ENCODE measurements around the gene CAMTA1.

DNA sequence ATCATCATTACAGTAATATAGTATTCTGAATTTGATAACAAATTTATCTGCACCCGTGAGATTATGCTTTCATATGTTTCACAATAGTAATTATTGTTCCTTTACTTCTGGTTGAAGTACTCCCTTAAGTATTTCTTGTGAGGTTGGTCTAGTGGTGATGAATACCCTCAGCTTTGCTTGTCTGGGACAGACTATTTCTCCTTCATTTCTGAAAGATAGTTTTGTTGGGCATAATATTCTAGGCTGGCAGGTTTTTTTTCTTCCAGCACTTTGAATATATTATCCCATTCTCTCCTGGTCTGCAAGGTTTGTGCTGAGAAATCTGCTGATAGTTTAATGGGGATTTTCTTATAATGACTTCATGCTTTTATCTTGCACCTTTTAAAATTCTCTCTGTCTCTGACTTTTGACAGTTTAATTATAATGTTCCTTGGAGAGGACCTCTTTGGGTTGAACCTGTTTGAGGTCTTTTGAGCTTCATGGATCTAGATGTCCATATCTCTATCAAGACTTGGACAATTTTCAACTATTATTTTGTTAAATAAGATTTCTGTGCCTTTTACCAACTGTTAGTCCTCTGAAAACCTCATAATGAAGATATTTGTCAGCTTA lies 614.4 kb downstream of the CAMTA1 start:
- TF ChIP-seq, protein P1, sequence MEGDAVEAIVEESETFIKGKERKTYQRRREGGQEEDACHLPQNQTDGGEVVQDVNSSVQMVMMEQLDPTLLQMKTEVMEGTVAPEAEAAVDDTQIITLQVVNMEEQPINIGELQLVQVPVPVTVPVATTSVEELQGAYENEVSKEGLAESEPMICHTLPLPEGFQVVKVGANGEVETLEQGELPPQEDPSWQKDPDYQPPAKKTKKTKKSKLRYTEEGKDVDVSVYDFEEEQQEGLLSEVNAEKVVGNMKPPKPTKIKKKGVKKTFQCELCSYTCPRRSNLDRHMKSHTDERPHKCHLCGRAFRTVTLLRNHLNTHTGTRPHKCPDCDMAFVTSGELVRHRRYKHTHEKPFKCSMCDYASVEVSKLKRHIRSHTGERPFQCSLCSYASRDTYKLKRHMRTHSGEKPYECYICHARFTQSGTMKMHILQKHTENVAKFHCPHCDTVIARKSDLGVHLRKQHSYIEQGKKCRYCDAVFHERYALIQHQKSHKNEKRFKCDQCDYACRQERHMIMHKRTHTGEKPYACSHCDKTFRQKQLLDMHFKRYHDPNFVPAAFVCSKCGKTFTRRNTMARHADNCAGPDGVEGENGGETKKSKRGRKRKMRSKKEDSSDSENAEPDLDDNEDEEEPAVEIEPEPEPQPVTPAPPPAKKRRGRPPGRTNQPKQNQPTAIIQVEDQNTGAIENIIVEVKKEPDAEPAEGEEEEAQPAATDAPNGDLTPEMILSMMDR (tag by site-specific recombination; IDR thresholded peaks at IDR 0.05), result no peak
- TF ChIP-seq, protein P2, sequence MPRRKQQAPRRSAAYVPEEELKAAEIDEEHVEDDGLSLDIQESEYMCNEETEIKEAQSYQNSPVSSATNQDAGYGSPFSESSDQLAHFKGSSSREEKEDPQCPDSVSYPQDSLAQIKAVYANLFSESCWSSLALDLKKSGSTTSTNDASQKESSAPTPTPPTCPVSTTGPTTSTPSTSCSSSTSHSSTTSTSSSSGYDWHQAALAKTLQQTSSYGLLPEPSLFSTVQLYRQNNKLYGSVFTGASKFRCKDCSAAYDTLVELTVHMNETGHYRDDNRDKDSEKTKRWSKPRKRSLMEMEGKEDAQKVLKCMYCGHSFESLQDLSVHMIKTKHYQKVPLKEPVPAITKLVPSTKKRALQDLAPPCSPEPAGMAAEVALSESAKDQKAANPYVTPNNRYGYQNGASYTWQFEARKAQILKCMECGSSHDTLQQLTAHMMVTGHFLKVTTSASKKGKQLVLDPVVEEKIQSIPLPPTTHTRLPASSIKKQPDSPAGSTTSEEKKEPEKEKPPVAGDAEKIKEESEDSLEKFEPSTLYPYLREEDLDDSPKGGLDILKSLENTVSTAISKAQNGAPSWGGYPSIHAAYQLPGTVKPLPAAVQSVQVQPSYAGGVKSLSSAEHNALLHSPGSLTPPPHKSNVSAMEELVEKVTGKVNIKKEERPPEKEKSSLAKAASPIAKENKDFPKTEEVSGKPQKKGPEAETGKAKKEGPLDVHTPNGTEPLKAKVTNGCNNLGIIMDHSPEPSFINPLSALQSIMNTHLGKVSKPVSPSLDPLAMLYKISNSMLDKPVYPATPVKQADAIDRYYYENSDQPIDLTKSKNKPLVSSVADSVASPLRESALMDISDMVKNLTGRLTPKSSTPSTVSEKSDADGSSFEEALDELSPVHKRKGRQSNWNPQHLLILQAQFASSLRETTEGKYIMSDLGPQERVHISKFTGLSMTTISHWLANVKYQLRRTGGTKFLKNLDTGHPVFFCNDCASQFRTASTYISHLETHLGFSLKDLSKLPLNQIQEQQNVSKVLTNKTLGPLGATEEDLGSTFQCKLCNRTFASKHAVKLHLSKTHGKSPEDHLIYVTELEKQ (tag by site-specific recombination; IDR thresholded peaks at IDR 0.05; ENCODE audit: borderline replicate concordance), result no peak
- TF ChIP-seq MZF1 (tag by site-specific recombination; IDR thresholded peaks at IDR 0.05; ENCODE audit: borderline replicate concordance) (no peak), ZSCAN30 (tag by site-specific recombination; IDR thresholded peaks at IDR 0.05) (no peak)
- TF ChIP-seq, protein P3, sequence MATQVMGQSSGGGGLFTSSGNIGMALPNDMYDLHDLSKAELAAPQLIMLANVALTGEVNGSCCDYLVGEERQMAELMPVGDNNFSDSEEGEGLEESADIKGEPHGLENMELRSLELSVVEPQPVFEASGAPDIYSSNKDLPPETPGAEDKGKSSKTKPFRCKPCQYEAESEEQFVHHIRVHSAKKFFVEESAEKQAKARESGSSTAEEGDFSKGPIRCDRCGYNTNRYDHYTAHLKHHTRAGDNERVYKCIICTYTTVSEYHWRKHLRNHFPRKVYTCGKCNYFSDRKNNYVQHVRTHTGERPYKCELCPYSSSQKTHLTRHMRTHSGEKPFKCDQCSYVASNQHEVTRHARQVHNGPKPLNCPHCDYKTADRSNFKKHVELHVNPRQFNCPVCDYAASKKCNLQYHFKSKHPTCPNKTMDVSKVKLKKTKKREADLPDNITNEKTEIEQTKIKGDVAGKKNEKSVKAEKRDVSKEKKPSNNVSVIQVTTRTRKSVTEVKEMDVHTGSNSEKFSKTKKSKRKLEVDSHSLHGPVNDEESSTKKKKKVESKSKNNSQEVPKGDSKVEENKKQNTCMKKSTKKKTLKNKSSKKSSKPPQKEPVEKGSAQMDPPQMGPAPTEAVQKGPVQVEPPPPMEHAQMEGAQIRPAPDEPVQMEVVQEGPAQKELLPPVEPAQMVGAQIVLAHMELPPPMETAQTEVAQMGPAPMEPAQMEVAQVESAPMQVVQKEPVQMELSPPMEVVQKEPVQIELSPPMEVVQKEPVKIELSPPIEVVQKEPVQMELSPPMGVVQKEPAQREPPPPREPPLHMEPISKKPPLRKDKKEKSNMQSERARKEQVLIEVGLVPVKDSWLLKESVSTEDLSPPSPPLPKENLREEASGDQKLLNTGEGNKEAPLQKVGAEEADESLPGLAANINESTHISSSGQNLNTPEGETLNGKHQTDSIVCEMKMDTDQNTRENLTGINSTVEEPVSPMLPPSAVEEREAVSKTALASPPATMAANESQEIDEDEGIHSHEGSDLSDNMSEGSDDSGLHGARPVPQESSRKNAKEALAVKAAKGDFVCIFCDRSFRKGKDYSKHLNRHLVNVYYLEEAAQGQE (tag by site-specific recombination; IDR thresholded peaks at IDR 0.05), result no peak

All from HEK293 (cell line).